Stimulated activated CD4-positive, alpha-beta T cell treated with anti-CD3 and anti-CD28 coated beads, Interleukin-15, amount 100 ng/mL, for 24 hours (primary cell): Measurements from ENCODE around the gene VCL.
A peak's percentile ranks its signal among the peaks of the same experiment; 100 is the strongest.
"Not testable (repeated sequence)": the region's sequence is repeated elsewhere in the genome, so short reads cannot be mapped to it uniquely, and the experiment has no call there.

Experiments used
- DNase-seq: peaks from one replicate; pipeline ENCODE4 v3.0.0-alpha.2; 2020

The VCL gene

DNA sequence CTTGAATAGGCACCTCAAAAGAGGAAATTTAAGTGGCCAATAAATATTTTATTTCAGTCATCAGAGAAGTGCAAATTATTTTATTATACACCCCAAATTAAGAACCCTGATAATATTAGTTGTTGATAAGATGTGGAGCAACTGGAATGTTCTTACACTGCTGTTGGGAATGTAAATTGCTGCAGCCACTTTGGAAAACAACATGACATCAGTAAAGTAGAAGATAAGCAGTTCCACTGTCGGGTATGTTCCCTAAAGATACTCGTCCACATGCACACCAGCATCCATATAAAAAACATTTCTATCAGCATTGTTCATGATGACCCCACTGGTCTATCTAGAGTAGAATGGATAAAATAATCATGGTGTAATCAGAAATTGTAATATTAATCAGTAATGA lies 46.5 kb downstream of the VCL start:
- no peak for DNase-seq

DNA sequence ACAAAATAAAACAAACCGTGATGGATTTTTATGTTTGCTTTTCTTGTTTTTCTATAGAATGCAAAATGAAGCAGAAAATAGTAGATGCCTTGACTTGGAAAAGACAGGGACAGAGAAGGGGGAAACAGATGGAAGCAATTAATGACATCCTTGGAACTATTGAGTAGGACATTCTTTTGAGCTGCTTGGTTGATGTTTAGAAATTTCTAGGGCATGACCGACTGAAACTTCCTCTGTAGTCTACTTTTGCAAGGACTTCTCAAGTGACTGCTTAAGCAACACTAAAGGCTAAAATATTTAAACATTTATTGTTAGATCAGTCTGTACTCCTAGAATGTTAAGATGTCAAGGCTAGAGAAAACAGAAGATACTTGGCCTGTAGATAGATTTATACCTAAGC lies 49.4 kb downstream of the VCL start:
- DNase-seq, result no peak

DNA sequence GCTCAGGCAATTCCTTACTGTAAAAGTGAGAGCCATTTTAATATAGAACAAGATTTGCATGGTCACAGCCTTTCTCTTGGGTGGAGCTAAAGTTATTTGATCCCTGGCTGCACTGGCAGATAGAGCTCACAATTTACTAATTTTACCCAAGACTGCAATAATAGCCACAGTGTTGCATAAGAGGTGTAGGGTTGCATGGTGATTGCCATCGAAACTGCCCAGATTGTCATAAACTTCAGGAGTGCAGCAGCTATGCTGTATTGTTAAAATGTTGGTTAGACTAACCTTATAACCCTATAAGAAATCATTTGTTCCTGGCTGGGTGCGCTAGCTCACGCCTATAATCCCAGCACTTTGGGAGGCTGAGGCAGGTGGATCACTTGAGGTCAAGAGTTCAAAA lies 50.0 kb downstream of the VCL start:
- DNase-seq, result no peak

DNA sequence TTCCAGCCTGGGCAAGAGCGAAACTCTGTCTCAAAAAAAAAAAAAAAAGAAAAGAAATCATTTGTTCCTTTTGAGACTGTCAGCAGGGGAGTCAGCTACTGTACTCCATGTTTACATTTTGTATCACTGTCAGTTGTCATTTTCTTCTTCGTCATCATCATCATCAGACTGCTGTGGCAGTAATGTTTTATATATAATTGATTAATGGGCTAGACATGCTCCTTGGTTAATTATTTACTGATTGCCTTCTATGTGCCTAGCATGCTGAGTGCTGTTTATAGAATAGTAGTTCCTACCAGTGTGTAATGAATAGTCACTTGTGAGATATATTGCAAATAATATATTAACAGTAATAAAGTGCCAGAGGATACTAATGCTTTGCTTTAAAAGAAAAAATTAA lies 50.5 kb downstream of the VCL start:
- no peak for DNase-seq

DNA sequence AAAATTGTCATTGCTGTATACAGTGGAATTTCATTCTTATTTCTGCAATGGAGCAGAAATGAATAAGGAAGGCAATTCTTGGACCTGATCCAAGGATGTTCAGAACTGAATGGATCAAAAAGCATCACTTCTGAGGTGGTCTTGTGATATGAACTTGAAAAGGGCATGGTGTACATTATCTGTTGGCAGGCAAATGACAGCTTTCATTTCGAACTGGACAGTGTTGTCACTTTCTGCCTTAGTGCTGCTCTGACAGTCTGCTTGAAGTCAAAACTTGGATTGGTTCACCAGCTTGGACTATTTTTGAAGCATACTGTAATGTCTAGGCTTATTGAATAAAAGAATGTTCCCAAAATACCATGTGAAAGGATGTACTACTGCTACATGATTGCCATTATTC lies 52.0 kb downstream of the VCL start:
- no peak for DNase-seq

DNA sequence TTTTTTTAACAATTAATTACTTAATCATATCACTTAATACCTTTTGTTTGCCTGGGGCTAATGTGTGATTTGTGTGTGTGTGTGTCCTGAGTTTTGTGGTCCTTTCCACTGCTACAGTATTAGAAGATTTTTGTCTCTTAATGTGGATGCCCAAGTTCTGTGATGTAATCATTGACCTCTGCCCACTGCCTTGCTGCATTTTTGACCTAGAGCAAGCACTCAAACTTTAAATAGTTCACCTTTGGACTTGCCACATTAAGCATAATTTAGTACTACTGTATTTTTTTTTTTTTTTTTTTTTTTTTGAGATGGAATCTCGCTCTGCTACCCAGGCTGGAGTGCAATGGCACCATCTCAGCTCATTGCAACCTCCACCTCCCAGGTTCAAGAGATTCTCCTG lies 52.7 kb downstream of the VCL start:
- no peak for DNase-seq

DNA sequence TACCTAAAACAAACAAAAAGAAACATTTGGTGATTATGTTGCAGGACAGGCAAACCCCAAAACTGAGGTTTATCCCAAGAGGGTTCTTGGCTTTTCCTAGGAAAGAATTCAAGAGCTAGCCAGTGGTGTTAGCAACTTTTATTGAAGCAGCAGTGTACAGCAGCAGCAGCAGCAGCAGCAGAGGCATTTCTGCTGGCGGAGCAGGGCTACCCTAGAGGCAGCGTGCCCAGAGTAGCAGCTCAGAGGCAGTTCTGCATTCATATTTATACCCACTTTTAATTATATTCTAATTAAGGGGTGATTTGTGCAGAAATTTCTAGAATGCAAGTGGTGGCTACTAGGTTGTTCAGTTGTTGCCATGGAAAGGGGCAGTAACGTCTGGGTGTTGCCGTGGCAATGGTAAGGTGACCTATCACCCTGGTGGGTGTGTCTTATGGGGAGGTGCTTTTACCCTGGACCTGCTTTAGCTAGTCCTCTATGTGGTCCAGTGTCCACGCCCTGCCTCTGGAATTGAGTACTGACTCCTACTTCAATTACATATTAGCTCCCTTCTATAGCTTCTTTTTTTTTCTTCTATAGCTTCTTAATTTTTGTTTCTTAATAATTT lies 53.9 kb downstream of the VCL start:
- no peak for DNase-seq

DNA sequence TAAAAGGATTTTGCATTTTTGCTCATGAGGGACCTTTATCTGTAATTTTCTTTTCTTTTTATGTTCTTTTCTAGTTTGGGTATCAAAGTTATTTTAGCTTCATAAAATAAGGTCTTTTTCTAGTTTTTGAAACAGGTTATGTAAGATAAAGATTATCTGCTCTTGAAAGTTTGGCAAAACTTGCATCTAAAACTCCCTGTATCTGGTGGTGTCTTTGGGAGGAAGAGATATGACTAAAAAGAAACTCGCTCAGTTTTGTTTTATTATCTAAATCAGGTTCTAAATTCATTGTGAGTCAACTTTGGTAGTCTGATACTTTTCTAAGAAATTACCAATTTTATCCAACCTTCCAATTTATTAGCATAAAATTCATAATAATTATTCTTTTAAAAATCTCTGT lies 55.1 kb downstream of the VCL start:
- DNase-seq, result no peak

DNA sequence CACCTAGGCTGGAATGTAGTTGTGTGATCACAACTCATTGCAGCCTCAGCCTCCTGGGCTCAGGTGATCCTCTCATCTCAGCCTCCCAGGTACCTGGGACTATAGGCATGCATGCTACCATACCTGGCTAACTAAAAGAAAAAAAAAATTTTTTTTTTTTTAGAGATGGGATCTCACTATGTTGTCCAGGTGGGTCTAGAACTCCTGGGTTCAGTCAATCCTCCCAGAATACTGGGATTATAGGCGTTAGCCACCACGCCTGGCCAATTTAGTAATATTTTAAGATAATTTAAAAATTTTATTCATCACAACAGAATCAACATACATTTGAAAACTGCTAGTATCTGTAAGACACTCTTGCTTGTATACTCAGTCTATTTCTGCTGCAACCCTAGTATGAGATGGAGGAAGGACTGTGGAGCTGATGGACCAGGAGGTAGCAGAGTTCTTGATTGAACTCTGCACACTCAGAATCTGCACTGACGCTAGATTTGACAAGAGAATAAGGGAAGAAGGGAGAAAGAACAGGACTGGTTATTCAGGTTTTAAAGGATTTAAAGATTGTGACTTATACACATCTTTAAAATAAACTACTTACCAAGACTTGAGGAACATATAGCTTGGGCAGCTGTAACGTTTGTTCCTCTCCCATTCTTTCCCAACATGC lies 57.6 kb downstream of the VCL start:
- no peak for DNase-seq

DNA sequence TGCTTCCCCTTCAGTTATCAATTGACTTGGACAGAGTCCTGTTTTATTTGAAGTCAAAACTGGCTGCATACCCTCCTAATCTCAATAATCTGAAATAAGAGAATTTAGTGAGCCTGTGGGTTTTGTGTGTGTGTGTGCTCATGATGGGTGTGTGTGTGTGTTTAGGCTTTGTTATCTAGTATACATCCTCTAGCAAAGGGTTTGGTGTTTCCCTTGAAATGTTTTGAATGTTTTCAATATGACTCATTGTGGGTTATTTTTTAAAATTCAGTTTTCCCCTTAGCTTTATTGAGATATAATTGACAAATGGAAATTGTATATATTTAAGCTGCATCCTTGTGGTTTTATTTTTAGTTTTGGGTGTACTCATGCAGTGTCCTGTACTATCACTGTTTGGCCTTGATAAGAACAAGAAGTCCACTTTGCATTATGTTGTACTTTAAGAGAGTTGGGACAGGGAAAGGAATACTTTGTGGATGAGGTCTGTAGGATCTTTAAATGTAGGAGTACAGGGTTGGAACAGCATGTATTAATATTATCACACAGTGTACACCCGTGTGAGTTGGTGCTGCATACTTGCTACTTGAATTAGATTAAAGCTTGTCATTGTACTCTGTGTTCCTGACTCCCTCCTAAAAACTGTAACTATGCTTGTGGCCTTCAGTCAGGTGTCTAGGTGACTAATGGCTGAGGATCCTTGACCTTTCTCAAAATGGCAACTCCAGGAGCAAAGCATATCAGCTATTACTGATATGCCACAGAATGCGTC lies 58.3 kb downstream of the VCL start:
- peak; percentile 44 for DNase-seq

DNA sequence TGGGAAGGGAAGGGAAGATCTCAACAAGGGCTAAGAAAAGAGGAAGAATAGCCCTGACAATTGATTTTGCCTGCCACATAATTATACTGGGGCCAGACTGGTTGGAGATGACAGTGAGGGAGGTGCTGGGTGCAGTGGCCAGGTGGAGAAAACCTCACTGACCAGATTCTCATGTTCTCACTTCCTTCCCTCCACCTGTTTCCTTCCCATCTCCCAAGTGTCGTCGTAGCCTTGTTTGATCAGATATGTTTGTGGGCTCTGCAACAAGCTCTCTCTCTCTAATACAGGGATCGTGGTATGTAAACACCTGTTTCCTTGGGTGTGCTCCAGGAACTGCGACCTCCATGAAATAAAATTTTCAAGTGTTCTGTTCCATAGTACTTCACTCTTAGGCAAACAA lies 60.2 kb downstream of the VCL start:
- DNase-seq, result no peak

DNA sequence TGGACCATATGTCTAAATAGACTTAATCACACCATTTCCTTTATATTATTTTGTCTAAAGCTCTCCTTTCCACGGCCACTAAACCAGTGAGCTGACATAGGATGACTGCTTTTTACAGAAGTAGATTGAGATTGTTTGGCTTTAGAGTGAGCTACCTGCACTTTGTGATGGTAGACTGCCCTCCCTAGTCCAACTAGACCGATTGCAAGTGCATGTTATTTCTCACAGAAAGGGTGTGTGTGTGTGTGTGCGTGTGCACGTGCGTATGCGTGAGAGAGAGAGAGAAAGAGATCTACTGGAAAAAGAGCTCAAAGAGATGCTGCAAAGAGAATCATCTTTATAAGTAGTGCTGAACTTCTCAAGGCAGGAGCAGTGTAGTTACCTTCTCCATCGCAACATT lies 60.7 kb downstream of the VCL start:
- DNase-seq, result peak; percentile 12

DNA sequence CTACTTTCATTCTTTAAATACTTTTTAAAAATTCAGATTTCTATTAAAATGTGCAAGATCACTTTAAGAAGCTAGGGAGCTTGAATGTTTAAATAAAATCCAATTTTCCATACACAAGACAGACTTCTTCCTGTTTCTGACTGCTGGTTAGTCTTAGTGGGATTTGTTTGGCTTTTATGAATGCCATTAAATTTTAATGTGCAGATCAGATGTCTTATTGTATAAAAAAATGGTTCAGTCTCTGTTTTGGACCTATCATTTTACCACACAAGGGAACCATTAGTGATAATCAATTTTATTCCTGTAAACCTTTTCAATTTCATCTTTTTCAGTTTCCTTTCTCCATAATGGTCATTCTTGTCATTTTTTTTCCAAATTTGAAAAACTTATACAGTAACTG lies 63.2 kb downstream of the VCL start:
- DNase-seq, result no peak

DNA sequence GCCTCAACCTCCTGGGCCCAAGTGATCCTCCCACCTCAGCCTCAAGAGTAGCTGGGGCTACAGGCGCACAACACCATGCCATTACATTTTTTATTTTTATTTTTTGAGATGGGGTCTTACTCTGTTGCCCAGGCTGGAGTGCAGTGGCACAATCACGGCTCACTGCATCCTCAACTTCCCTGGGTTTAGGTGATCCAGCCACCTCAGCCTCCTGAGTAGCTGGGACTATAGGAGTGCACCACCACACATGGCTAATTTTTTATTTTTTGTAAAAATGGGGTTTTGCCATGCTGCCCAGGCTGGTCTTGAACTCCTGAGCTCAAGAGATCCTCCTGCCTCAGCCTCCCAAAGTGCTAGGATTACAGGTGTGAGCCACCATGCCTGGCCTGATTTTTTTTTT lies 64.1 kb downstream of the VCL start:
- not testable (repeated sequence) for DNase-seq

DNA sequence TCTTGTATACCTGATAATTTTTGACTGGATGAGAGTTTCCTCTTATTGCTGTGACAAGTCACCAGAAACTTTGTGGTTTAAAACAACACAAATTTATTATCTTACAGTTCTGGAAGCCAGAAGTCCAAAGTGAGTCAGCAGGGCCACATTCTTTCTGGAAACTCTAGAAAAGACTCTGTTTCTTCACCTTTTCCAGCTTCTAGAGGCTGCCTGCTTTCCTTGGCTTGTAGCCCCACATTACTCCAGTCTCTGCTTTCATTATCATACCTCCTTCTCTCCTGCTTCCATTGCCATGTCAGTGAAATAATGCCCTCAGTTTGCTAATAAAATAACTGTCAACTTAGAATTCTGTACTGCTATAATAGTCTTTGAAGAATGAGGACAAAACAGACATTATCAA lies 65.3 kb downstream of the VCL start:
- no peak for DNase-seq

DNA sequence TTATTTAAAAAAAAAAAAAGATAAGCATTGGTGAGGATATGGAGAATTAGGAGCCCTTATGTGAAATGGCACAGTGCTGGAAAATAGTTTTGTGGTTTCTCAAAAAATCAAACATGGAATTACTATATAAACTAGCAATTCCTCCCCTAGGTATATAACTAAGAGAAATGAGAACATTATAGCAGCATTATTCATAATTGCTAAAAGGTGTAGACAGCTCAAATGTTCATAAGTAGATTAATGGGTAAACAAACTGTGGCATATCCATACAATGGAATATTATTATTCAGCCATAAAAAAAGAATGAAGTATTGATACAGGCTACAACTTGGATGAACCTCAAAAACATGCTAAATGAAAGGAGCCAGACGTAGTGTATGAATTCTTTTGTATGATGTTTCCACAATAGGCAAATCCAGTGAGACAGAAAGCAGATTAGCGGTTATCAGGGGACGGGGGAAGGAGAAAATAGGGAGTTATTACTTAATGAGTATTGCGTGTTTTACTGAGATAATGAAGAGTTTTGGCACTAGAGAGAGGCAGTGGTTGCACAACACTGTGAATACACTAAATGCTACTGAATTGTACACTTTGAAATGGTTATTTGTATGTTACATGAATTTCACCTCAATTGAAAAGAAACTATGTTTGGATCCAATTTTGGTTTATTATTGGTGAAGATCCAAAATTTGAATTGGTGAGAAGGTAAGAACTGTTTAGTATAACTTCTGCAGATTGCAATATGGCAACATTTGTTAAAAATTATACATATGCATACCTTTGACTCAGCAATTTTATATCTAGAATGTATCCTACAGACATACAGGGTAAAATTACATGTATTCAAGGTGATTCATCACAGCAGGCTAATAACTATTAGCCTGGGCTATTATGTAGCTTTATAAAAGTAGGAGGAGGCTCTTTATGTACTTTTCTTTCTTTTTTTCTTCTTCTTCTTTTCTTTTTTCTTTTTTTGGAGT lies 69.7 kb downstream of the VCL start:
- no peak for DNase-seq

DNA sequence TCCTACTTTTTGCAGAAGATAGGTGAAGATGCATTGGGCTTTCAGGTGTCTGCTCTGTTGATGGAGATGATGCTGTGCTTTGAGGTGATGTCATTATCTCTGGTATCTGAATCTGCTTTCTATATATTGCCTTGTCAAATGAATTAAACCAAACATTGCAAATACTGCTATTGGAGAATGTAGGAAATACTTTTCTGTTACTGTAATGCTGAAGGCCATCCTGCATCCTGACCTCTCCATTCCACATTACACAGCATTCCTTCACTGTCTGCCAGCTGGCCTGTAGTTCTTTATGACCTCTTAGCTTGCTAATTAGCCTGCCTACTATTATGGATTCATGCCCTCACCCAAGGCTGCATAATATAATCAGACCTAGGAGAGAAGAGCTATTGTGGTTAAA lies 73.2 kb downstream of the VCL start:
- DNase-seq, result no peak

DNA sequence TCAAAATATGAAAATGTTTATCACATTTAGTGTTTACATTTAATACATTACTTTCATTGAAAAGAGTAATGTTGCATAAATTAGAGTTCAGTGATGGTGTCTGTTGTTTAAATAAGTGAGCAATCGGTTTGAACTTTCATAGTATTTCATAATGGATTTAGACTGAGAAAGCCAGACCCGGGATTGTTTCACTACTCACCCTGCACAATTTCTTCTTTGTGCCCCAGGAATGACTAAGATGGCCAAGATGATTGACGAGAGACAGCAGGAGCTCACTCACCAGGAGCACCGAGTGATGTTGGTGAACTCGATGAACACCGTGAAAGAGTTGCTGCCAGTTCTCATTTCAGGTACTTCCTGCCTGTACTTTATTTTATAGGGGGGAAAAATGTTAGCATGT lies 74.6 kb downstream of the VCL start:
- no peak for DNase-seq

DNA sequence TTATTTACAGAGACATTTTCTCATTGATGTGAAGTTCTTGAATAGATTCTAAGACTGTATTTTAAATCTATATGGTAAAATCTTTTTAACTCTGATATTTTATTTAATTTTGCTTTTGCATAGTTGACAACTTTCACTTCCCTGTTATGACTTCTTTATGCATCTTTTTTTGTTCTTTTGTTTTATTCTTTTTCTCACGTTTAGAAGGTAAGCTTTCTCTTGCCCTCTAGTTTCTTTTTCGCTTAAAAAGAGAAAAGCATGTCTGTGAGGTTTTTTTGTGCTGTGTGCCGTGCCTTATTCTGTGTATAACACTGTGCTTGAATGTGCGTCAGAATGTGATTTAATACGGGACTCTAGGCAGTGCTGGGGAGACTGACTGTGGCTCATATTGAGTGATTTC lies 78.0 kb downstream of the VCL start:
- no peak for DNase-seq

DNA sequence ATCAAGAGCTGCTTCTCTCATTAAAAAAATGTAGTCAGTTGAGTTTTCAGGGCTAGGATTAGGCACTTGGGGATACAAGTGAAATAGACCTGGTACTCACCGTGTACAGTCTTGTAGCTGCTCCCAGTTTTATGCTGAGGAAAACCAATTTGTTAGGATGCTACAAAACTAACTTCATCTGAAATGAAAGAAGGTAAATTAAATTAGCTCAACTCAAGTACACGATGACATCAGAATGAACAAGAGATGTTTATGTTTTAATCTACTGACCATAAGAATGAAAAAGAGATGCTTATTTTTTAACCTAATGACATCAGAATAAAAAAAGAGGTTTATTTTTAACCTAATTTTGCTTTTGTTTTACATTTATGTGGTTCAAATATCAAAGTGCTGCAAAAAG lies 79.0 kb downstream of the VCL start:
- no peak for DNase-seq

DNA sequence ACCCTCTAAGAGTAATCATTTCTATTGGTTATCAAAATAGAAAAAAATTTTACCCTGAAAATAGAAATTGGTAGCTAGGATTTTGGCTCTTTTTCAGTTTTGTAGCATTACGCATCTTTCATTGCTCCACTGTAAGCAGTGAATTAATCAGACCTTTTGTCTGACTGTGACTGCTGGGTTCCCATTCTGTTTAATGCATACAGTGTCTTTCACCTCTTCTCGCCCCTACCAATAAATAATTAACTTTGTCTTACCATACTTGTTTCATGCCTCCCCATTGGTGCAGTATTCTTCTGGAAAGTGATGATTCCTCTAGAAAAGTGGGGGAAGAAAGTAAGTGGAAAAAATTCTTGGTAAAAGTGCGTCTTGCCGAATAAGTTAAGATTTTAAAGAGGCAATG lies 79.5 kb downstream of the VCL start:
- no peak for DNase-seq

DNA sequence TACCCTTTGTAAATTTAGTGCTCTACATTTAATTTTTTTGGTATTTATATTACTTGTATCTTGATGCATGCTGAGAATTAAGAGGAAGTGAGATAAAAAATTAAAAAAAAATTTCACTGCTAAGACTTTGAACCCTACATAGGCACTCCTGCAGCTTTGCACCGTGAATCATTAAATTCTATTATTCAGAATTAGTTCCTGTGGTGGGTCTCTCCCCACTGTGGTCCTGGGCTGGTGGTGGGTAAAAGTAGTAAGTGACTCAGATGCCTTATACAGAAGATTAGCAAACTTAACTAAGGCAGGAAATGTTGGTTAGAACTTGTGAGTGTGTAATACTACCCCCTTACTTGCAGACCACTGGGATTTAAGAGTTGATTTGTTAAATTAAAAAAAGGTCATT lies 80.1 kb downstream of the VCL start:
- DNase-seq, result peak; percentile 68
